GM15510 (cell line): Measurements from ENCODE around the gene C16orf78.

Source experiments
- POLR2A ChIP-seq: IDR thresholded peaks from 3 replicates; pipeline ENCODE4 v1.6.1; 2011; ENCODE audit warnings: borderline replicate concordance; ENCODE audit not compliant: insufficient read length; ENCODE audit errors: extremely low read depth

The C16orf78 gene

GRCh38 chr16:49431040-49431439 is 57.4 kb downstream of the C16orf78 start:
- no peak for TF ChIP-seq POLR2A

- TF ChIP-seq POLR2A: no peak
These were observed 58.1 kb downstream of the C16orf78 start for GRCh38 chr16:49431591-49432290.

- no peak for TF ChIP-seq POLR2A
These were observed 61.1 kb downstream of the C16orf78 start for GRCh38 chr16:49434733-49435132.

- TF ChIP-seq POLR2A: no peak
These were observed 62.6 kb downstream of the C16orf78 start for GRCh38 chr16:49436181-49436580.

- no peak for TF ChIP-seq POLR2A
These were observed 63.7 kb downstream of the C16orf78 start for GRCh38 chr16:49437344-49437743.

- no peak for TF ChIP-seq POLR2A
These were observed 65.4 kb downstream of the C16orf78 start for GRCh38 chr16:49439050-49439449.

- no peak for TF ChIP-seq POLR2A
These were observed 66.1 kb downstream of the C16orf78 start for GRCh38 chr16:49439676-49440075.

GRCh38 chr16:49440156-49441065 is 66.8 kb downstream of the C16orf78 start:
- TF ChIP-seq POLR2A: no peak

GRCh38 chr16:49441366-49441780 is 67.8 kb downstream of the C16orf78 start:
- peak; percentile 54 for TF ChIP-seq POLR2A

- TF ChIP-seq POLR2A: no peak
These were observed 69.2 kb downstream of the C16orf78 start for GRCh38 chr16:49442805-49443204.

GRCh38 chr16:49443576-49443975 is 70.0 kb downstream of the C16orf78 start:
- TF ChIP-seq POLR2A: no peak

- TF ChIP-seq POLR2A: no peak
These were observed 73.2 kb downstream of the C16orf78 start for GRCh38 chr16:49446805-49447204.
